HG02943 (cell line): ENCODE data around the gene ST6GAL1.
"Not testable (repeated sequence)": the region's sequence is repeated elsewhere in the genome, so short reads cannot be mapped to it uniquely, and the experiment has no call there.

Source experiments
- ATAC-seq: cut with Tn5 transposase; IDR thresholded peaks from one replicate; pipeline ENCODE4 v1.9.1; 2021; ENCODE audit warnings: mild to moderate bottlenecking, low read depth, moderate library complexity; ENCODE audit not compliant: unreplicated experiment

The ST6GAL1 gene

GRCh38 chr3:186966406-186966805 lies 36.1 kb downstream of the ST6GAL1 start:
- ATAC-seq = no peak

- not testable (repeated sequence) for ATAC-seq
Measured at GRCh38 chr3:186967236-186967635, 36.9 kb downstream of the ST6GAL1 start.

GRCh38 chr3:186967686-186968085 lies 37.4 kb downstream of the ST6GAL1 start:
- no peak for ATAC-seq

GRCh38 chr3:186969607-186970006 lies 39.3 kb downstream of the ST6GAL1 start:
- ATAC-seq = no peak

- ATAC-seq = not testable (repeated sequence)
Measured at GRCh38 chr3:186971106-186971505, 40.8 kb downstream of the ST6GAL1 start.

- ATAC-seq = no peak
Measured at GRCh38 chr3:186971578-186971977, 41.3 kb downstream of the ST6GAL1 start.

GRCh38 chr3:186973702-186974101 lies 43.4 kb downstream of the ST6GAL1 start:
- ATAC-seq = no peak

- no peak for ATAC-seq
Measured at GRCh38 chr3:186974824-186975313, 44.5 kb downstream of the ST6GAL1 start.

- no peak for ATAC-seq
Measured at GRCh38 chr3:186975726-186976125, 45.4 kb downstream of the ST6GAL1 start.

- no peak for ATAC-seq
Measured at GRCh38 chr3:186976837-186977750, 46.8 kb downstream of the ST6GAL1 start.

- ATAC-seq = no peak
Measured at GRCh38 chr3:186978712-186979111, 48.4 kb downstream of the ST6GAL1 start.

- ATAC-seq = no peak
Measured at GRCh38 chr3:186979852-186980251, 49.5 kb downstream of the ST6GAL1 start.

GRCh38 chr3:186980989-186981388 lies 50.7 kb downstream of the ST6GAL1 start:
- ATAC-seq = no peak

GRCh38 chr3:186983659-186984058 lies 53.3 kb downstream of the ST6GAL1 start:
- ATAC-seq = no peak

- no peak for ATAC-seq
Measured at GRCh38 chr3:186984064-186984463, 53.7 kb downstream of the ST6GAL1 start.

- no peak for ATAC-seq
Measured at GRCh38 chr3:186985661-186986364, 55.5 kb downstream of the ST6GAL1 start.

GRCh38 chr3:186986406-186986805 lies 56.1 kb downstream of the ST6GAL1 start:
- ATAC-seq = no peak

GRCh38 chr3:186986816-186987215 lies 56.5 kb downstream of the ST6GAL1 start:
- no peak for ATAC-seq

- ATAC-seq = peak; percentile 65
Measured at GRCh38 chr3:186988806-186989205, 58.5 kb downstream of the ST6GAL1 start.

GRCh38 chr3:186989429-186989828 lies 59.1 kb downstream of the ST6GAL1 start:
- ATAC-seq = no peak

- no peak for ATAC-seq
Measured at GRCh38 chr3:186990277-186990676, 60.0 kb downstream of the ST6GAL1 start.
